22Rv1 (cell line): ENCODE measurements around the gene CAMK2D.

ENCODE experiments used
- CTCF ChIP-seq: fragments of 450-650 bp; IDR thresholded peaks from 2 replicates; pipeline ENCODE4 v1.5.1; 2017; ENCODE audit warnings: mild to moderate bottlenecking
- ZFX ChIP-seq: fragments of 450-650 bp; IDR thresholded peaks from 2 replicates; pipeline ENCODE4 v1.6.1; 2017; ENCODE audit warnings: antibody characterized with exemption, borderline replicate concordance

DNA sequence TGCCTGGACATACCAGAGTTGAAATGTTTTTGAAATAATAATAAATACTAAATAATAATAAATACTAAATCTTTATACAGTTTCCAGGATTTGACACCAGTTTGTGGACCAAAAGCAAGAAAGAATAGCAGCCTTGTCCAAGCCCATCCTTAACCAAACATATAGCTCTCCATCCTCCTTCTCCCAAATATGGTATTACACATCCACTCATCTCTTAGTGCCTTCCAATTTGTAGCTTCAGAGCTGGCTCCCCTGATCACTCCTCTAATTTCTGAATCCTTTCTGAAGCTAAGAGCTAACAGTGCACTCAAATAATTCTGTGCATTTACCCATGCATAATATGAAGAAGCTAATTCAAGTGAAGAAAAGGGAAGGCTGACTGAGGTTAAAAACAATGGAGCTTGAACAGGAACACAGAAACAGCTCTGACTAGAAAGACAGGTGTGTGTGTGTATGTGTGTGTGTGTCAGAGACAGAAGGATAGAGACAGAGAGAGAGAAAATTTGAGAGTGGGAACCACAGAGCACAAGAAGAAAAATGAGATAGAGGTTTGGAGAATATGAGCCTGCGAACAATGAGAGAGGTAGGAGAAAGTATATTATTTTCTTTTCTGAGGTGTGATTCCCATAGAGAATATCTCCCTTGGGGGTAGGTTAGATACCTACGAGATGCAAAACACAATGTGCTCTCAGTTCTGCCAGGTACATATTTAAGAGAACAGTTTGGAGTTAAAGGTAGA, 123.5 kb downstream of the CAMK2D start:
- TF ChIP-seq CTCF (no peak), ZFX (no peak)
